Endothelial cell of umbilical vein (primary cell): ENCODE results near the gene B4GALT5.

Experiments used
- CTCF ChIP-seq, 2 donors: IDR thresholded peaks; 1 replicate in 1 of 2; 2 replicates in 1 of 2; pipeline ENCODE4 v1.5.1; 2011; ENCODE audit warnings: low read length in 2 of 2, mild to moderate bottlenecking in 2 of 2, moderate library complexity in 2 of 2, control low read depth in 1 of 2, inconsistent platforms in 1 of 2, low read depth in 1 of 2; ENCODE audit not compliant: insufficient read depth in 1 of 2; ENCODE audit errors: extremely low read depth in 1 of 2
- EZH2 ChIP-seq: IDR thresholded peaks from 2 replicates; pipeline ENCODE4 v1.6.1; 2012; ENCODE audit warnings: borderline replicate concordance, low read depth, mild to moderate bottlenecking, moderate library complexity, low read length, inconsistent platforms; ENCODE audit not compliant: severe bottlenecking
- JUN ChIP-seq: IDR thresholded peaks from 2 replicates; pipeline ENCODE4 v1.6.1; 2011; ENCODE audit warnings: borderline replicate concordance, low read depth; ENCODE audit not compliant: insufficient read length, insufficient read depth
- MAX ChIP-seq: IDR thresholded peaks from 2 replicates; pipeline ENCODE4 v1.6.1; 2011; ENCODE audit not compliant: insufficient read depth, insufficient read length
- MYC ChIP-seq: IDR thresholded peaks from one replicate; pipeline ENCODE4 v1.6.1; 2011; ENCODE audit warnings: mild to moderate bottlenecking, low read depth, low read length
- POLR2A ChIP-seq: IDR thresholded peaks from 2 replicates; pipeline ENCODE4 v1.6.1; 2012; ENCODE audit warnings: low read depth, mild to moderate bottlenecking, control low read depth, low read length
- POLR2AphosphoS5 ChIP-seq: IDR thresholded peaks from 2 replicates; pipeline ENCODE4 v1.6.1; 2012; ENCODE audit warnings: low read depth, mild to moderate bottlenecking, control low read depth, low read length, moderate library complexity; ENCODE audit not compliant: insufficient read depth

GRCh38 chr20:49587111-49587570, 126.5 kb downstream of the B4GALT5 start:
- TF ChIP-seq CTCF (IDR thresholded peaks at IDR 0.05; ENCODE audit: extremely low read depth in 1 of 2, insufficient read depth in 1 of 2, low read depth in 1 of 2, low read length in 2 of 2) (no peak), MYC (no peak), MAX (no peak), POLR2A (no peak), EZH2 (no peak), JUN (no peak), POLR2AphosphoS5 (no peak)
